Non-pigmented ciliary epithelial cell (primary cell): ENCODE measurements around the gene PEMT.

ENCODE experiments used
- DNase-seq: peaks from one replicate; pipeline ENCODE4 v3.0.0-alpha.2; 2010; ENCODE audit warnings: low read depth

PEMT gene

GRCh38 chr17:17553217-17554195 is 38.0 kb downstream of the PEMT start:
- no peak for DNase-seq

GRCh38 chr17:17552351-17553216 is 38.9 kb downstream of the PEMT start:
- no peak for DNase-seq

GRCh38 chr17:17551361-17551760 is 40.1 kb downstream of the PEMT start:
- DNase-seq = no peak

- no peak for DNase-seq
These were observed 41.7 kb downstream of the PEMT start for GRCh38 chr17:17549732-17550366.

GRCh38 chr17:17548044-17548443 is 43.5 kb downstream of the PEMT start:
- no peak for DNase-seq

GRCh38 chr17:17547210-17547764 is 44.2 kb downstream of the PEMT start:
- DNase-seq = no peak

- no peak for DNase-seq
These were observed 44.9 kb downstream of the PEMT start for GRCh38 chr17:17546399-17547185.

GRCh38 chr17:17545984-17546383 is 45.5 kb downstream of the PEMT start:
- DNase-seq = no peak

- peak; percentile 19 for DNase-seq
These were observed 46.3 kb downstream of the PEMT start for GRCh38 chr17:17545031-17545820.

- DNase-seq = no peak
These were observed 48.4 kb downstream of the PEMT start for GRCh38 chr17:17542906-17543635.

GRCh38 chr17:17541640-17542001 is 49.9 kb downstream of the PEMT start:
- DNase-seq = no peak

GRCh38 chr17:17540935-17541639 is 50.4 kb downstream of the PEMT start:
- no peak for DNase-seq

- no peak for DNase-seq
These were observed 51.1 kb downstream of the PEMT start for GRCh38 chr17:17540278-17540906.

- DNase-seq = no peak
These were observed 51.9 kb downstream of the PEMT start for GRCh38 chr17:17539591-17539990.

- DNase-seq = no peak
These were observed 52.8 kb downstream of the PEMT start for GRCh38 chr17:17538417-17539391.

- DNase-seq = no peak
These were observed 54.0 kb downstream of the PEMT start for GRCh38 chr17:17537311-17538099.

- no peak for DNase-seq
These were observed 54.8 kb downstream of the PEMT start for GRCh38 chr17:17536702-17537101.
